Non-pigmented ciliary epithelial cell (primary cell): ENCODE data around the gene OSBPL2.

Experiments
- DNase-seq: peaks from one replicate; pipeline ENCODE4 v3.0.0-alpha.2; 2010; ENCODE audit warnings: low read depth

The OSBPL2 gene

GRCh38 chr20:62206388-62206775 is 31.9 kb upstream of the OSBPL2 start:
- DNase-seq = no peak

GRCh38 chr20:62208061-62208794 is 30.1 kb upstream of the OSBPL2 start:
- no peak for DNase-seq

GRCh38 chr20:62208795-62209755 is 29.2 kb upstream of the OSBPL2 start:
- DNase-seq = no peak

- DNase-seq = no peak
Measured at GRCh38 chr20:62209850-62210495, 28.3 kb upstream of the OSBPL2 start.

- DNase-seq = no peak
Measured at GRCh38 chr20:62210496-62210855, 27.8 kb upstream of the OSBPL2 start.

GRCh38 chr20:62211216-62211615 is 27.1 kb upstream of the OSBPL2 start:
- no peak for DNase-seq

- DNase-seq = no peak
Measured at GRCh38 chr20:62211769-62212288, 26.5 kb upstream of the OSBPL2 start.

- no peak for DNase-seq
Measured at GRCh38 chr20:62212299-62212698, 26.0 kb upstream of the OSBPL2 start.

- no peak for DNase-seq
Measured at GRCh38 chr20:62214067-62214466, 24.3 kb upstream of the OSBPL2 start.

GRCh38 chr20:62215020-62215990 is 23.0 kb upstream of the OSBPL2 start:
- DNase-seq = no peak

GRCh38 chr20:62215991-62216635 is 22.2 kb upstream of the OSBPL2 start:
- no peak for DNase-seq

- DNase-seq = no peak
Measured at GRCh38 chr20:62216636-62217566, 21.4 kb upstream of the OSBPL2 start.

GRCh38 chr20:62217913-62218773 is 20.2 kb upstream of the OSBPL2 start:
- DNase-seq = no peak

GRCh38 chr20:62219101-62219991 is 19.0 kb upstream of the OSBPL2 start:
- DNase-seq = no peak

- DNase-seq = no peak
Measured at GRCh38 chr20:62219992-62220665, 18.2 kb upstream of the OSBPL2 start, which contains the start of gene HRH3. TSS of gene HRH3 (minus strand) at chr20:62220278. CDS start at chr20:62219970, 308 bp downstream.

- DNase-seq = no peak
Measured at GRCh38 chr20:62220666-62221568, 17.4 kb upstream of the OSBPL2 start.
